K562 (cell line): ENCODE data around the gene SH3D21. TPM values are rescaled to one million over a fixed set of nuclear protein-coding genes. Genes with fewer than 3 reads are reported as not detected.

ENCODE experiments used
- DNMT1 ChIP-seq: fragments of 450-650 bp; IDR thresholded peaks from 2 replicates; pipeline ENCODE4 v1.6.1; 2016; ENCODE audit warnings: antibody characterized with exemption, mild to moderate bottlenecking
- EHMT2 ChIP-seq: fragments of 450-650 bp; IDR thresholded peaks from 2 replicates; pipeline ENCODE4 v1.6.1; 2018; ENCODE audit warnings: antibody characterized with exemption
- GABPB2 ChIP-seq: fragments of 250-450 bp; sonication (Bioruptor Pico); conservative IDR thresholded peaks from 2 replicates; pipeline ENCODE4 v1.5.1; 2021; ENCODE audit warnings: mild to moderate bottlenecking
- HIVEP1 ChIP-seq: fragments of 250-450 bp; sonication (Bioruptor Pico); IDR thresholded peaks from 2 replicates; pipeline ENCODE4 v1.4.0; 2020; ENCODE audit warnings: mild to moderate bottlenecking
- MTA2 ChIP-seq: fragments of 450-650 bp; IDR thresholded peaks from 2 replicates; pipeline ENCODE4 v1.6.1; 2016; ENCODE audit warnings: low read depth
- MYNN ChIP-seq, 2 experiments: sonication (generic); formaldehyde crosslinking in 1 of 2; IDR thresholded peaks; 2 replicates each; pipeline versions ENCODE4 v1.5.0 to v1.6.1; 2016 to 2020; ENCODE audit warnings: antibody characterized with exemption in 1 of 2, missing genetic modification reagents in 1 of 2
- RAD21 ChIP-seq, 2 experiments: fragments of 250-450 bp in 1 of 2; fragments of 450-650 bp in 1 of 2; sonication (Bioruptor Pico) in 1 of 2; formaldehyde crosslinking in 1 of 2; IDR thresholded peaks in 1 of 2; conservative IDR thresholded peaks in 1 of 2; 2 replicates each; pipeline versions ENCODE4 v1.4.0 to v1.8.0; 2020 to 2022; ENCODE audit warnings: mild to moderate bottlenecking in 2 of 2, moderate library complexity in 1 of 2
- SIRT6 ChIP-seq: IDR thresholded peaks from one replicate; pipeline ENCODE4 v1.6.1; 2012; ENCODE audit warnings: low read depth, mild to moderate bottlenecking, control low read depth, inconsistent platforms, low read length, moderate library complexity
- TRIM24 ChIP-seq, 2 experiments: fragments of 450-650 bp; IDR thresholded peaks; 2 replicates each; pipeline ENCODE4 v1.6.1; 2016
- ZNF253 ChIP-seq: fragments of 250-450 bp; sonication (Bioruptor Pico); conservative IDR thresholded peaks from 2 replicates; pipeline ENCODE4 v1.6.1; 2021; ENCODE audit warnings: mild to moderate bottlenecking
- polyA plus RNA-seq, 8 experiments: library from polyadenylated mRNA; depleted of rRNA in 4 of 8; stranded (reverse) in 5 of 8; unstranded in 3 of 8; fragments of >200 nt; fragmentation: Nextera tagmentation in 2 of 8; fragmentation: Illumina TruSeq in 1 of 8; extraction: Ambion mirVana in 2 of 8; extraction: Trizol in 1 of 8; gene quantifications; 2 replicates each; pipeline versions ENCODE4 v1.2.1 to v1.2.3, GENCODE V29; 2011 to 2014; ENCODE audit warnings: inconsistent platforms in 1 of 8, missing spikeins in 1 of 8
- total RNA-seq, 7 experiments: library from RNA; depleted of rRNA in 6 of 7; stranded (reverse); fragments of >200 nt in 6 of 7; fragmentation: Illumina TruSeq in 2 of 7; extraction: Trizol in 2 of 7; gene quantifications; 2 replicates each; pipeline versions ENCODE4 v1.2.1 to v1.2.3, GENCODE V29; 2011 to 2021; ENCODE audit warnings: low replicate concordance in 1 of 7
- TF ChIP-seq, protein P1 (sequence below): fragments of 250-450 bp; sonication (Bioruptor Pico); IDR thresholded peaks from 2 replicates; pipeline ENCODE4 v1.5.0; 2020; ENCODE audit warnings: mild to moderate bottlenecking, borderline replicate concordance
- TF ChIP-seq, protein P2 (sequence below): sonication (generic); formaldehyde crosslinking; IDR thresholded peaks from 2 replicates; pipeline ENCODE4 v1.8.1; 2022; ENCODE audit warnings: missing genetic modification reagents
- TF ChIP-seq, protein P3 (sequence below): fragments of 250-450 bp; sonication (Bioruptor Pico); IDR thresholded peaks from 2 replicates; pipeline ENCODE4 v1.8.0; 2021; ENCODE audit warnings: moderate library complexity, mild to moderate bottlenecking, inconsistent platforms
- TF ChIP-seq, protein P4 (sequence below): fragments of 450-650 bp; formaldehyde crosslinking; IDR thresholded peaks from 2 replicates; pipeline ENCODE4 v1.4.0; 2020; ENCODE audit warnings: mild to moderate bottlenecking, moderate library complexity
- TF ChIP-seq, protein P5 (sequence below), 2 experiments: fragments of 250-450 bp in 1 of 2; fragments of 450-650 bp in 1 of 2; sonication (Bioruptor Pico) in 1 of 2; IDR thresholded peaks; 2 replicates each; pipeline versions ENCODE4 v1.6.1 to v1.8.0; 2016 to 2021; ENCODE audit warnings: mild to moderate bottlenecking in 2 of 2, moderate library complexity in 2 of 2, missing compliant biosample characterization in 1 of 2, missing genetic modification characterization in 1 of 2
- TF ChIP-seq, protein P6 (sequence below): fragments of 450-650 bp; formaldehyde crosslinking; IDR thresholded peaks from 2 replicates; pipeline ENCODE4 v1.4.0; 2020; ENCODE audit warnings: mild to moderate bottlenecking, moderate library complexity

Gene SH3D21
- total and polyA plus RNA-seq, 9 of the 15 experiments (the other 6 are each of a cell fraction or from before 2014, with no cell fraction given), result 0.01 to 4.7 (median 1.8) TPM

DNA sequence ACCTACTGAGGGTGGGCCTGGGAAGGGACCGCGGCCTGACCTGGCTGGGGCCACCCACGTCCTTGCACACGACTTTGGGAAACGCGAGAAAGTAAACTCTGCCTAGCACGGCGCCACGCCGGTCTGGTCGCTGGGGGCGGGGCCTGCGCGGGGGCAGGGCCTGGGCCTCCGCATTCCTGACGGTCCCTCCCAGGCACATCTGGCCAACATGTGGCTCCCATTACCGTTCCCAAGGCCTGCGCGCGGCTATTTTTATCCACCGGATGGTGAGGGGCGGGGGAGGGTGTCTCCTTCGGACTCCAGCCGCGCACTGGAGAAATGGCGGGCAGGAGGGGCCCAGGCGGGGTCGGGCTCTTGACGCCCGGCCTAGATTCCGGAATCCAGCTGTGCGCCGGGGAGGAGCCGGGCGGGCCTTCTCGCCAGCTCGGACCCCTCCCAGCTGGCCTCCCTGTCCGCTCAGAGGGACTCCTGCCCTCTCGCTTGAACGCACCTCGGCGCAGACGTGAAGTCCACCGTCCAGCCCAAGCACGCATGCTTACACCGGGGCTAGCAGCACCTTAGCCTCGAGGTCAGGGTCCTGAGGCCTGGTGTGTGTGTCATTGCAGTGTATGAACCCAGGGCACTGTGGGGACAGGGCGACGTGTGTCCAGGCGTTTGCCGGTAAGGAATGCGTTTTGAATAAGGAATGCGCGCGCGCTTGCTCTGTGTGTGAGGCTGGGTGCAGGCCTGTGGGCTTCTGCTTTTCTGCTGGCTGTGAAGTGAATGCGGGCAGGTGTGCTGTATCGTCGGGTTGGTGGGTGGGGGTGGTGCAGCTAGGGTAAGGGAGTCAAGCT lies 15.2 kb downstream of the SH3D21 start (continued):
- TF ChIP-seq, protein P1, sequence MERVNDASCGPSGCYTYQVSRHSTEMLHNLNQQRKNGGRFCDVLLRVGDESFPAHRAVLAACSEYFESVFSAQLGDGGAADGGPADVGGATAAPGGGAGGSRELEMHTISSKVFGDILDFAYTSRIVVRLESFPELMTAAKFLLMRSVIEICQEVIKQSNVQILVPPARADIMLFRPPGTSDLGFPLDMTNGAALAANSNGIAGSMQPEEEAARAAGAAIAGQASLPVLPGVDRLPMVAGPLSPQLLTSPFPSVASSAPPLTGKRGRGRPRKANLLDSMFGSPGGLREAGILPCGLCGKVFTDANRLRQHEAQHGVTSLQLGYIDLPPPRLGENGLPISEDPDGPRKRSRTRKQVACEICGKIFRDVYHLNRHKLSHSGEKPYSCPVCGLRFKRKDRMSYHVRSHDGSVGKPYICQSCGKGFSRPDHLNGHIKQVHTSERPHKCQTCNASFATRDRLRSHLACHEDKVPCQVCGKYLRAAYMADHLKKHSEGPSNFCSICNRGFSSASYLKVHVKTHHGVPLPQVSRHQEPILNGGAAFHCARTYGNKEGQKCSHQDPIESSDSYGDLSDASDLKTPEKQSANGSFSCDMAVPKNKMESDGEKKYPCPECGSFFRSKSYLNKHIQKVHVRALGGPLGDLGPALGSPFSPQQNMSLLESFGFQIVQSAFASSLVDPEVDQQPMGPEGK (CRISPR knock-in tag), result 0 out of 2 replicates have a peak, but pooled peaks have one; percentile 29
- TF ChIP-seq DNMT1, result no peak
- TF ChIP-seq ZNF253, result no peak
- TF ChIP-seq, protein P2, sequence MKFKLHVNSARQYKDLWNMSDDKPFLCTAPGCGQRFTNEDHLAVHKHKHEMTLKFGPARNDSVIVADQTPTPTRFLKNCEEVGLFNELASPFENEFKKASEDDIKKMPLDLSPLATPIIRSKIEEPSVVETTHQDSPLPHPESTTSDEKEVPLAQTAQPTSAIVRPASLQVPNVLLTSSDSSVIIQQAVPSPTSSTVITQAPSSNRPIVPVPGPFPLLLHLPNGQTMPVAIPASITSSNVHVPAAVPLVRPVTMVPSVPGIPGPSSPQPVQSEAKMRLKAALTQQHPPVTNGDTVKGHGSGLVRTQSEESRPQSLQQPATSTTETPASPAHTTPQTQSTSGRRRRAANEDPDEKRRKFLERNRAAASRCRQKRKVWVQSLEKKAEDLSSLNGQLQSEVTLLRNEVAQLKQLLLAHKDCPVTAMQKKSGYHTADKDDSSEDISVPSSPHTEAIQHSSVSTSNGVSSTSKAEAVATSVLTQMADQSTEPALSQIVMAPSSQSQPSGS (CRISPR knock-in tag), result no peak
- TF ChIP-seq, protein P3, sequence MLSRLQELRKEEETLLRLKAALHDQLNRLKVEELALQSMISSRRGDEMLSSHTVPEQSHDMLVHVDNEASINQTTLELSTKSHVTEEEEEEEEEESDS (CRISPR knock-in tag), result no peak
- TF ChIP-seq MTA2, result 0 out of 2 replicates have a peak, but pooled peaks have one; percentile 12
- TF ChIP-seq RAD21 (CRISPR knock-in tag; conservative IDR thresholded peaks at IDR 0.05 in 1 of 2, IDR thresholded peaks at IDR 0.05 in 1 of 2), result no peak
- peak; percentile 24 to 66; a peak in 3 of 4 replicates for TF ChIP-seq TRIM24 (IDR thresholded peaks at IDR 0.05)
- TF ChIP-seq SIRT6, result no peak
- no peak for TF ChIP-seq EHMT2
- TF ChIP-seq, protein P4, sequence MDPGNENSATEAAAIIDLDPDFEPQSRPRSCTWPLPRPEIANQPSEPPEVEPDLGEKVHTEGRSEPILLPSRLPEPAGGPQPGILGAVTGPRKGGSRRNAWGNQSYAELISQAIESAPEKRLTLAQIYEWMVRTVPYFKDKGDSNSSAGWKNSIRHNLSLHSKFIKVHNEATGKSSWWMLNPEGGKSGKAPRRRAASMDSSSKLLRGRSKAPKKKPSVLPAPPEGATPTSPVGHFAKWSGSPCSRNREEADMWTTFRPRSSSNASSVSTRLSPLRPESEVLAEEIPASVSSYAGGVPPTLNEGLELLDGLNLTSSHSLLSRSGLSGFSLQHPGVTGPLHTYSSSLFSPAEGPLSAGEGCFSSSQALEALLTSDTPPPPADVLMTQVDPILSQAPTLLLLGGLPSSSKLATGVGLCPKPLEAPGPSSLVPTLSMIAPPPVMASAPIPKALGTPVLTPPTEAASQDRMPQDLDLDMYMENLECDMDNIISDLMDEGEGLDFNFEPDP (CRISPR knock-in tag), result no peak
- TF ChIP-seq MYNN (IDR thresholded peaks at IDR 0.05), result peak; percentile 74; the same call in 1 of the 2 replicates
- no peak for TF ChIP-seq MYNN (CRISPR knock-in tag; IDR thresholded peaks at IDR 0.05)
- TF ChIP-seq HIVEP1 (CRISPR knock-in tag), result no peak
- TF ChIP-seq GABPB2 (CRISPR knock-in tag), result no peak
- TF ChIP-seq, protein P5, sequence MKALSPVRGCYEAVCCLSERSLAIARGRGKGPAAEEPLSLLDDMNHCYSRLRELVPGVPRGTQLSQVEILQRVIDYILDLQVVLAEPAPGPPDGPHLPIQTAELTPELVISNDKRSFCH (CRISPR knock-in tag; IDR thresholded peaks at IDR 0.05), result no peak
- TF ChIP-seq, protein P5 (tag; IDR thresholded peaks at IDR 0.05), result peak; percentile 90
- TF ChIP-seq, protein P6, sequence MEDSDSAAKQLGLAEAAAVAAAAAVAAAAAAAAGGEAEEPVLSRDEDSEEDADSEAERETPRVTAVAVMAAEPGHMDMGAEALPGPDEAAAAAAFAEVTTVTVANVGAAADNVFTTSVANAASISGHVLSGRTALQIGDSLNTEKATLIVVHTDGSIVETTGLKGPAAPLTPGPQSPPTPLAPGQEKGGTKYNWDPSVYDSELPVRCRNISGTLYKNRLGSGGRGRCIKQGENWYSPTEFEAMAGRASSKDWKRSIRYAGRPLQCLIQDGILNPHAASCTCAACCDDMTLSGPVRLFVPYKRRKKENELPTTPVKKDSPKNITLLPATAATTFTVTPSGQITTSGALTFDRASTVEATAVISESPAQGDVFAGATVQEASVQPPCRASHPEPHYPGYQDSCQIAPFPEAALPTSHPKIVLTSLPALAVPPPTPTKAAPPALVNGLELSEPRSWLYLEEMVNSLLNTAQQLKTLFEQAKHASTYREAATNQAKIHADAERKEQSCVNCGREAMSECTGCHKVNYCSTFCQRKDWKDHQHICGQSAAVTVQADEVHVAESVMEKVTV (CRISPR knock-in tag), result no peak
